OCI-LY7 (cell line): Measurements from ENCODE around the gene NBEA.

Experiments used
- EZH2phosphoT487 ChIP-seq: fragments of 200-600 bp; sonication (generic); IDR thresholded peaks from 2 replicates; pipeline ENCODE4 v1.6.1; 2018; ENCODE audit warnings: low read depth, borderline replicate concordance, mild to moderate bottlenecking, mixed run types, antibody characterized with exemption, low read length, moderate library complexity, mixed read lengths
- TF ChIP-seq, protein P1 (sequence below): fragments of 200-600 bp; sonication (generic); conservative IDR thresholded peaks from 2 replicates; pipeline ENCODE4 v1.5.1; 2014; ENCODE audit warnings: mild to moderate bottlenecking, antibody characterized with exemption, low read length, moderate library complexity, mixed read lengths

DNA sequence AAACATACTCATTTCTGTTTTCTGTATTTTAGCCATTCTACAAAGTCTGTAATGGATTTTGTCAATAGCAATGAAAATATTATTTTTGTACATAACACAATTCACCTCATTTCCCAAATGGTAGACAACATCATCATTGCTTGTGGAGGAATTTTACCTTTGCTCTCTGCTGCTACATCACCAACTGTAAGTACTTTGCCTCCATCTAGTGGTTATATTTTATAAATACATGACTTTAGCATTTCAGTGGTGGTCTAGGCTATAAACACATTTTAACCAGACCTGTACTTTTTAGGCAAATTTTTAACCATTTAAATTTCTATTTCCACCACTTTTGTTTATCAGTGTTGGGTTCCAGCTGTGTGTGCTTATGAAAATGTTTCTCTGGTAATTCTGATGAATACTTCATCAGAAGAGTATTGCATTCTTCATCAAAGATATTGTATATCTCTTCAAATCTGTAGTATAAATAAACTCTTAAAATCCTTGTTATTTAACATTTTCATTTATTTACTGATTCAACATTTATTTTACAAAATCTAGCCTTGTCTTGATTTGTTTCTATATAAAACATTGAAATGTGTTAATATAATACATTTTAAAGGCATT lies 222.4 kb downstream of the NBEA start:
- TF ChIP-seq, protein P1, sequence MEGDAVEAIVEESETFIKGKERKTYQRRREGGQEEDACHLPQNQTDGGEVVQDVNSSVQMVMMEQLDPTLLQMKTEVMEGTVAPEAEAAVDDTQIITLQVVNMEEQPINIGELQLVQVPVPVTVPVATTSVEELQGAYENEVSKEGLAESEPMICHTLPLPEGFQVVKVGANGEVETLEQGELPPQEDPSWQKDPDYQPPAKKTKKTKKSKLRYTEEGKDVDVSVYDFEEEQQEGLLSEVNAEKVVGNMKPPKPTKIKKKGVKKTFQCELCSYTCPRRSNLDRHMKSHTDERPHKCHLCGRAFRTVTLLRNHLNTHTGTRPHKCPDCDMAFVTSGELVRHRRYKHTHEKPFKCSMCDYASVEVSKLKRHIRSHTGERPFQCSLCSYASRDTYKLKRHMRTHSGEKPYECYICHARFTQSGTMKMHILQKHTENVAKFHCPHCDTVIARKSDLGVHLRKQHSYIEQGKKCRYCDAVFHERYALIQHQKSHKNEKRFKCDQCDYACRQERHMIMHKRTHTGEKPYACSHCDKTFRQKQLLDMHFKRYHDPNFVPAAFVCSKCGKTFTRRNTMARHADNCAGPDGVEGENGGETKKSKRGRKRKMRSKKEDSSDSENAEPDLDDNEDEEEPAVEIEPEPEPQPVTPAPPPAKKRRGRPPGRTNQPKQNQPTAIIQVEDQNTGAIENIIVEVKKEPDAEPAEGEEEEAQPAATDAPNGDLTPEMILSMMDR, result peak; percentile 92
- no peak for TF ChIP-seq EZH2phosphoT487
